Gastroesophageal sphincter (tissue), 4 donors: ENCODE data around the gene PPM1H. TPM values are rescaled to one million over a fixed set of nuclear protein-coding genes. Genes with fewer than 3 reads are reported as not detected.
A peak's percentile ranks its signal among the peaks of the same experiment; 100 is the strongest.

Experiments used
- ATAC-seq: fragments of 150-250 bp; one replicate; pipeline ENCODE4 v1.9.1; 2016; ENCODE audit warnings: mild to moderate bottlenecking, moderate library complexity
- H3K27ac ChIP-seq, 4 donors: fragments of 200-600 bp; sonication (generic) in 3 of 4; 1 replicate in 3 of 4; 2 replicates in 1 of 4; pipeline ENCODE4 v1.5.1; 2016 to 2019
- H3K27me3 ChIP-seq: fragments of 200-600 bp; sonication (generic); one replicate; pipeline ENCODE4 v1.5.1; 2019
- H3K36me3 ChIP-seq, 2 donors: fragments of 200-600 bp; sonication (generic); one replicate each; pipeline ENCODE4 v1.5.1; 2019; ENCODE audit warnings: control low read depth in 1 of 2
- H3K4me1 ChIP-seq, 3 donors: fragments of 200-600 bp; sonication (generic); 1 replicate in 2 of 3; 2 replicates in 1 of 3; pipeline ENCODE4 v1.5.1; 2016 to 2019; ENCODE audit warnings: control low read depth in 2 of 3
- H3K4me3 ChIP-seq, 2 donors: fragments of 200-600 bp; sonication (generic); one replicate each; pipeline ENCODE4 v1.5.1; 2019; ENCODE audit warnings: mild to moderate bottlenecking in 1 of 2, moderate library complexity in 1 of 2
- H3K9me3 ChIP-seq, 3 donors: fragments of 200-600 bp; sonication (generic); one replicate each; pipeline ENCODE4 v1.5.1; 2017 to 2019; ENCODE audit warnings: control low read depth in 2 of 3
- EP300 ChIP-seq: sonication (generic); formaldehyde crosslinking; IDR thresholded peaks from one replicate; pipeline ENCODE4 v1.6.1; 2017; ENCODE audit warnings: antibody characterized with exemption, mild to moderate bottlenecking
- POLR2A ChIP-seq, 2 donors: fragments of 450-650 bp; IDR thresholded peaks; one replicate each; pipeline ENCODE4 v1.6.1; 2017; ENCODE audit warnings: antibody characterized with exemption in 2 of 2, mild to moderate bottlenecking in 2 of 2, moderate library complexity in 1 of 2
- POLR2AphosphoS5 ChIP-seq: sonication (generic); formaldehyde crosslinking; IDR thresholded peaks from one replicate; pipeline ENCODE4 v1.6.1; 2017; ENCODE audit warnings: antibody characterized with exemption
- WGBS, 2 donors: methylation state at CpG; one replicate each; pipeline ENCODE4 v1.1.5; 2018; ENCODE audit warnings: low coverage in 1 of 2; 5-methylcytosine and 5-hydroxymethylcytosine counted together
- total RNA-seq, 4 donors: library from RNA; depleted of rRNA; stranded (reverse); fragments of >200 nt; gene quantifications; one replicate each; pipeline ENCODE4 v1.1.0, GENCODE V29; 2016
- TF ChIP-seq, protein P1 (sequence below), 4 experiments: fragments of 200-600 bp in 2 of 4; fragments of 450-650 bp in 2 of 4; sonication (generic) in 1 of 4; IDR thresholded peaks; one replicate each; pipeline ENCODE4 v1.5.1; 2017 to 2019; ENCODE audit warnings: antibody characterized with exemption in 4 of 4, mild to moderate bottlenecking in 2 of 4, moderate library complexity in 2 of 4

PPM1H gene
- total RNA-seq, 4 donors from 2014 or later = 1.3 to 1.9 (median 1.6) TPM

DNA sequence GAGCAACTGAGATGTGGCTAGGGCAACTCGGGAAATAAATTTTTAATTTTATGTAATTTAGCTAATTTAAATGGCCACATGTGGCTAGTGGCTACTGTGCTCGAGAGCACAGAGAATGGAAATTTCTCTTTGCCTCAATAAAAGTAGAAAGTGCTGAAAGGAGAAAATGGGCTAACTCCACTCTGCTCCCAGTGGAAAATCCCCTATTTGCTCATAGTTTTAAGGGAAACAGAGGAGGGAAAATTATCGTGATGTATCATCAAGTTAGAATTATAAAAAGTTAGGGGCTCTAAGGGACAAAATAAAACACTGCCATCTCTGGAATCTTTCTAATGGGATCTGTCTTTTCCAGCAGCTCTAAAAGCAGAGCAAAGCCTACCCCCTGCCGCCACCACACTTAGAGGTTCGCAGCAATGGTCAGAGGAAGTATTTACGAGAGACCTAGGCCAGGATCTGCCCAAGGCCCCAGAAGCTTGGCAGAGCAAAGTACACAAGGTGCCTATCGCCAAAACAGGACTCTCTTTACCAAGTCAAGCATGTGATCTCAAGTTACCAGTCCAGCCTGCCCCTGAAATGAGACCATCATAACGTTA, 220.7 kb downstream of the PPM1H start:
- no peak for ATAC-seq
- H3K4me1 ChIP-seq = peaks cover 0 to 18% (median 0%) of the 10 kb centered on the region in 3 donors
- H3K27ac ChIP-seq = peak overlapping the region in 3 of 4 donors; percentile 3 to 56 (median 13)
- H3K4me3 ChIP-seq = no peak overlapping the region
- TF ChIP-seq EP300 (no peak), POLR2AphosphoS5 (no peak), POLR2A (IDR thresholded peaks at IDR 0.05) (no peak)
- TF ChIP-seq, protein P1, sequence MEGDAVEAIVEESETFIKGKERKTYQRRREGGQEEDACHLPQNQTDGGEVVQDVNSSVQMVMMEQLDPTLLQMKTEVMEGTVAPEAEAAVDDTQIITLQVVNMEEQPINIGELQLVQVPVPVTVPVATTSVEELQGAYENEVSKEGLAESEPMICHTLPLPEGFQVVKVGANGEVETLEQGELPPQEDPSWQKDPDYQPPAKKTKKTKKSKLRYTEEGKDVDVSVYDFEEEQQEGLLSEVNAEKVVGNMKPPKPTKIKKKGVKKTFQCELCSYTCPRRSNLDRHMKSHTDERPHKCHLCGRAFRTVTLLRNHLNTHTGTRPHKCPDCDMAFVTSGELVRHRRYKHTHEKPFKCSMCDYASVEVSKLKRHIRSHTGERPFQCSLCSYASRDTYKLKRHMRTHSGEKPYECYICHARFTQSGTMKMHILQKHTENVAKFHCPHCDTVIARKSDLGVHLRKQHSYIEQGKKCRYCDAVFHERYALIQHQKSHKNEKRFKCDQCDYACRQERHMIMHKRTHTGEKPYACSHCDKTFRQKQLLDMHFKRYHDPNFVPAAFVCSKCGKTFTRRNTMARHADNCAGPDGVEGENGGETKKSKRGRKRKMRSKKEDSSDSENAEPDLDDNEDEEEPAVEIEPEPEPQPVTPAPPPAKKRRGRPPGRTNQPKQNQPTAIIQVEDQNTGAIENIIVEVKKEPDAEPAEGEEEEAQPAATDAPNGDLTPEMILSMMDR (IDR thresholded peaks at IDR 0.05) = no peak
- H3K9me3 ChIP-seq = no peaks in the 10 kb centered on the region
- H3K36me3 ChIP-seq = no peaks in the 10 kb centered on the region
- H3K27me3 ChIP-seq = no peaks in the 10 kb centered on the region
- 51 to 66% methylated on average over 5 of the region's 8 CpGs for WGBS, 2 donors

DNA sequence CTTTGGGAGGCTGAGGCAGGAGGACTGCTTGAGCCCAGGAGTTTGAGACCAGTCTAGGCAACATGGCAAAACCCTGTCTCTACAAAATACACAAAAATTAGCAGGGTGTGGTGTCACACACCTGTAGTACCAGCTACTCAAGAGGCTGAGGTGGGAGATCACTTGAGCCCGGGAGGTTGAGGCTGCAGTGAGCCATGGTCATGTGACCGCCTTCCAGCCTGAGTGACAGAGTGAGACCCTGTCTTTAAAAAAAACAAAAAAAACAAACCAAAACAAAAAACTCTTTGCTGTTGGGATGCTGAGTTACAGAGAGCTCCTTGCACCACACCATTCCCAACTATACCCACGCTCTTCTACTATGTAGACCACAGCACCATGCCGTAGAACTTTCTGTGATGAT, 221.2 kb downstream of the PPM1H start:
- Histone ChIP-seq H3K4me1 (peaks cover 0 to 18% (median 0%) of the 10 kb centered on the region in 3 donors), H3K27ac (no peak overlapping the region), H3K4me3 (no peak overlapping the region), H3K27me3 (no peaks in the 10 kb centered on the region), H3K36me3 (no peaks in the 10 kb centered on the region), H3K9me3 (no peaks in the 10 kb centered on the region)
- WGBS, 2 donors = 92% methylated on average over 2 to 4 of the region's 4 CpGs
- ATAC-seq = no peak
- TF ChIP-seq POLR2AphosphoS5 (no peak), POLR2A (IDR thresholded peaks at IDR 0.05) (no peak), EP300 (no peak)
- TF ChIP-seq, protein P1 (IDR thresholded peaks at IDR 0.05) = no peak

DNA sequence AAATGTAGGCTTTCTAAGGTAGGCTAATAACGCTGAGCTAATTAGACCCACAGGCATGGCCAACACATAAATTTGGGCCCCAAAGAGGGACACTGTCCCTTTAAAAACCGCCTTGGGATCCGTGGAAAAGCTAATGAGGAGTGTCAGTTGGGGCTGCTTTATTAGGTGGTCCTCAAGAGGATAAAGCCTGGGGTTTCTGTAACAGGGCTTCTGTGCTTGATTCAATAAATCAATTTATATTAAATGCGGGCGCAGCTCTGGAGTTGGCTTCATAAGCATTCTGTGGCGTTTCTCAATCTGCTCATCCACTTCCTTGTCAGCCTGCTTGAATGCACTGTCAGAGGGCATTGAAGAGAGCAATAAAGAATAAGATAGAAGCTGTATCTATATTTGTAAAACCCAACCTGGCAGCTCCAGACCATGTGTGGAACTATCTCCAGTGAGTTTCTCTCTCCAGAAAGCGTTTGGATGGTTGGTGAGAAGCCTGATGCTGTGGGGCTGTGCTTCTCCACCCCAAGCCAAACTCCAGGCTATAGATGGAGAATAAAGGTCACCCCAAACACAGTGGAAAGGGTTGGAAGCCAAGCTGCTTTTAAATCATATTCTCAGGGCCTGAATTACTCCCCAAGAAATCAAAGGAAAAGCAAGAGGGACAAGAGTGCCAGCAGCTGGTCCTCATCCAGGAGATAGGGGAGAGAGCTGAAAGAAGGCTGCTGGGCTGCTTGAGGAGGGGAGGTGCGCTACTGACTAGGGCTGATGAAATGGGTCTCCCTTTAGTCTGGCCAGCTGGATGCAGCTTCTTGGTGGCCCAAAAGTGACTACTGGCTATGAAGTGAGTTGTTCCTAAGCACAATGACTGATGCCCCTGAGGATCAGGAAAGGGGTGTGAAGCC, 222.0 kb downstream of the PPM1H start:
- no peaks in the 10 kb centered on the region for H3K9me3 ChIP-seq
- WGBS, 2 donors = 78 to 92% methylated on average over 8 of the region's 8 CpGs
- H3K27ac ChIP-seq = no peak overlapping the region
- TF ChIP-seq POLR2A (IDR thresholded peaks at IDR 0.05) (no peak), EP300 (no peak), POLR2AphosphoS5 (no peak)
- TF ChIP-seq, protein P1 (IDR thresholded peaks at IDR 0.05) = no peak
- H3K4me3 ChIP-seq = no peak overlapping the region
- no peaks in the 10 kb centered on the region for H3K36me3 ChIP-seq
- ATAC-seq = no peak
- H3K27me3 ChIP-seq = no peaks in the 10 kb centered on the region
- H3K4me1 ChIP-seq = peaks cover 0 to 18% (median 0%) of the 10 kb centered on the region in 3 donors

DNA sequence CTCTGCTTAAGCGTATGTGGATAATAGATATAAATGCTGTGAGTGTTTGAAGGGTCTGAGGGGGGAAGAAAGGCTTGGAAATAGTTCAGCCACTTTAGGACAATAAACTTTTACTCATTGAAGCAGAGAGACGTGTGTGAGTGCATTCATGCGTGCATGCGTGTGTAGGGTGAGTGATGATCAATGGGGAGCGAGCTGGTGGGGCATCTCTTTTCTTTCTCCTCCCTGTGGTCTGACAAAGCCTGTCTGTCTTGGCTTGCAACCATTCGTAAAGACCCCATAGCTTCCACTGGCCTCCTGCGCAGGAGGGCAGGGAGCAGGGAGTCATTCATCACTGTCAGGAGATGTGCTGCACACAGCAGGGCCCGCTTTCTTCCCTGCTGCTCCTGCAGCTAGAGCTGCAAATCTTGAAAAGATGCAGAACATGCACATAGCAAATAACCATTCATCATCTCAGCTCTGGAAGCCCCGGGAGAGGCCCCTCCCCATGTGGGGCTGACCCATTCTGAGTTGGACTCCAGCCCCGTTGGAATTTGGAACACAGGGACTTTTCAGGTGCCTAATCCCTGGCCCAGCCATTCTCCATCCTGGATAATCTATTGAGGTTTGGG, 223.2 kb downstream of the PPM1H start:
- WGBS, 2 donors = 24 to 69% methylated on average over 2 to 6 of the region's 10 CpGs

More for the DNA sequence above, 223.2 kb downstream of the PPM1H start:
- TF ChIP-seq POLR2A (IDR thresholded peaks at IDR 0.05) (no peak), POLR2AphosphoS5 (no peak), EP300 (no peak)
- TF ChIP-seq, protein P1 (IDR thresholded peaks at IDR 0.05) = no peak
- no peak overlapping the region for H3K4me3 ChIP-seq
- ATAC-seq = no peak
- H3K9me3 ChIP-seq = no peaks in the 10 kb centered on the region
- H3K27me3 ChIP-seq = no peaks in the 10 kb centered on the region
- no peak overlapping the region for H3K27ac ChIP-seq
- H3K36me3 ChIP-seq = no peaks in the 10 kb centered on the region
- peaks cover 0 to 18% (median 0%) of the 10 kb centered on the region in 3 donors for H3K4me1 ChIP-seq
